H9 (cell line): ENCODE results near the gene TMEM115. TPM values are rescaled to one million over a fixed set of nuclear protein-coding genes. Genes with fewer than 3 reads are reported as not detected.

Source experiments
- DNase-seq: peaks from one replicate; pipeline ENCODE4 v3.0.0-alpha.2; 2017
- H2AFZ ChIP-seq: one replicate; pipeline ENCODE4 v1.6.1; 2013; ENCODE audit warnings: mild to moderate bottlenecking, low read length, control low read depth, moderate library complexity
- H2AK5ac ChIP-seq: 2 replicates; pipeline ENCODE4 v1.6.1; 2013; ENCODE audit warnings: low read length, control low read depth, mixed read lengths; ENCODE audit not compliant: insufficient read length
- H2BK120ac ChIP-seq: one replicate; pipeline ENCODE4 v1.6.1; 2013; ENCODE audit warnings: low read depth, mild to moderate bottlenecking, low read length, control low read depth, inconsistent platforms; ENCODE audit not compliant: poor library complexity, severe bottlenecking
- H2BK12ac ChIP-seq: 2 replicates; pipeline ENCODE4 v1.6.1; 2013; ENCODE audit warnings: low read length, control low read depth, mixed read lengths, low read depth; ENCODE audit not compliant: insufficient read length
- H2BK15ac ChIP-seq: 2 replicates; pipeline ENCODE4 v1.6.1; 2013; ENCODE audit warnings: low read depth, low read length, control low read depth
- H2BK20ac ChIP-seq: one replicate; pipeline ENCODE4 v1.6.1; 2013; ENCODE audit warnings: low read depth, mild to moderate bottlenecking, low read length, control low read depth, inconsistent platforms; ENCODE audit not compliant: poor library complexity, severe bottlenecking
- H2BK5ac ChIP-seq: 2 replicates; pipeline ENCODE4 v1.6.1; 2013; ENCODE audit warnings: low read length, control low read depth, mixed read lengths; ENCODE audit not compliant: insufficient read length
- H3K14ac ChIP-seq: 2 replicates; pipeline ENCODE4 v1.6.1; 2013; ENCODE audit warnings: low read length, control low read depth; ENCODE audit not compliant: insufficient read depth
- H3K18ac ChIP-seq: 2 replicates; pipeline ENCODE4 v1.6.1; 2013; ENCODE audit warnings: low read depth, mild to moderate bottlenecking, mixed read lengths, low read length, control low read depth; ENCODE audit not compliant: insufficient read length
- H3K23ac ChIP-seq: 2 replicates; pipeline ENCODE4 v1.6.1; 2013; ENCODE audit warnings: low read length, control low read depth, mixed read lengths, low read depth; ENCODE audit not compliant: insufficient read length
- H3K23me2 ChIP-seq: 2 replicates; pipeline ENCODE4 v1.6.1; 2013; ENCODE audit warnings: low read depth, mild to moderate bottlenecking, mixed read lengths, low read length, control low read depth; ENCODE audit not compliant: insufficient read length, poor library complexity, severe bottlenecking
- H3K27ac ChIP-seq: 2 replicates; pipeline ENCODE4 v1.5.1; 2013; ENCODE audit warnings: low read length, control low read depth, mixed read lengths, low read depth; ENCODE audit not compliant: insufficient read length
- H3K27me3 ChIP-seq: 2 replicates; pipeline ENCODE4 v1.6.1; 2013; ENCODE audit warnings: low read length, control low read depth, inconsistent platforms; ENCODE audit not compliant: insufficient read depth
- H3K4ac ChIP-seq: 2 replicates; pipeline ENCODE4 v1.6.1; 2013; ENCODE audit warnings: low read depth, mild to moderate bottlenecking, control low read depth, inconsistent platforms, low read length, moderate library complexity
- H3K4me1 ChIP-seq: 2 replicates; pipeline ENCODE4 v1.6.1; 2013; ENCODE audit warnings: low read length, control low read depth, inconsistent platforms; ENCODE audit not compliant: insufficient read depth
- H3K4me2 ChIP-seq: 2 replicates; pipeline ENCODE4 v1.6.1; 2013; ENCODE audit warnings: low read length, control low read depth, mixed read lengths; ENCODE audit not compliant: insufficient read length, insufficient read depth
- H3K56ac ChIP-seq: 2 replicates; pipeline ENCODE4 v1.6.1; 2013; ENCODE audit warnings: low read depth, mild to moderate bottlenecking, mixed read lengths, low read length, control low read depth; ENCODE audit not compliant: insufficient read length
- H3K79me1 ChIP-seq: 2 replicates; pipeline ENCODE4 v1.6.1; 2013; ENCODE audit warnings: low read depth, mild to moderate bottlenecking, moderate library complexity, low read length, control low read depth, inconsistent platforms; ENCODE audit not compliant: insufficient read depth, poor library complexity, severe bottlenecking
- H3K79me2 ChIP-seq: 2 replicates; pipeline ENCODE4 v1.6.1; 2013; ENCODE audit warnings: low read length, control low read depth, inconsistent platforms; ENCODE audit not compliant: insufficient read depth
- H3K9ac ChIP-seq: 2 replicates; pipeline ENCODE4 v1.6.1; 2013; ENCODE audit warnings: low read length, control low read depth, mixed read lengths; ENCODE audit not compliant: insufficient read length; ENCODE audit errors: extremely low read depth
- H3K9me3 ChIP-seq: one replicate; pipeline ENCODE4 v1.6.1; 2013; ENCODE audit warnings: low read depth, low read length, inconsistent platforms; ENCODE audit not compliant: control insufficient read depth
- H3T11ph ChIP-seq: one replicate; pipeline ENCODE4 v1.6.1; 2013; ENCODE audit warnings: mild to moderate bottlenecking, low read length, control low read depth, inconsistent platforms
- H4K20me1 ChIP-seq: one replicate; pipeline ENCODE4 v1.6.1; 2013; ENCODE audit not compliant: control insufficient read depth, insufficient read length, insufficient read depth
- H4K5ac ChIP-seq: 2 replicates; pipeline ENCODE4 v1.6.1; 2013; ENCODE audit warnings: low read depth, mild to moderate bottlenecking, mixed read lengths, low read length, control low read depth; ENCODE audit not compliant: insufficient read length
- H4K8ac ChIP-seq: replicated peaks from 2 replicates; pipeline ENCODE4 v1.6.1; 2013; ENCODE audit warnings: low read length, control low read depth, mixed read lengths, low read depth; ENCODE audit not compliant: insufficient read length
- H4K91ac ChIP-seq: 2 replicates; pipeline ENCODE4 v1.6.1; 2013; ENCODE audit warnings: low read depth, mild to moderate bottlenecking, moderate library complexity, mixed read lengths, low read length, control low read depth; ENCODE audit not compliant: insufficient read length
- H3K27ac Mint-ChIP-seq, 3 experiments: 2 replicates in 2 of 3; 3 replicates in 1 of 3; pipeline ENCODE4 v1.8.0; 2020 to 2021; ENCODE audit warnings: mixed read lengths in 3 of 3, mild to moderate bottlenecking in 1 of 3, moderate library complexity in 1 of 3
- H3K27me3 Mint-ChIP-seq: 2 replicates; pipeline ENCODE4 v1.8.0; 2021; ENCODE audit warnings: low read depth, mild to moderate bottlenecking, moderate library complexity, mixed read lengths
- H3K36me3 Mint-ChIP-seq, 3 experiments: 2 replicates in 2 of 3; 3 replicates in 1 of 3; pipeline ENCODE4 v1.8.0; 2020 to 2021; ENCODE audit warnings: low read depth in 3 of 3, mixed read lengths in 3 of 3; ENCODE audit not compliant: insufficient read depth in 1 of 3
- H3K4me1 Mint-ChIP-seq, 2 experiments: 2 replicates each; pipeline ENCODE4 v1.8.0; 2020; ENCODE audit warnings: mixed read lengths in 2 of 2
- H3K4me3 Mint-ChIP-seq, 2 experiments: 2 replicates in 1 of 2; 3 replicates in 1 of 2; pipeline ENCODE4 v1.8.0; 2020 to 2021; ENCODE audit warnings: mild to moderate bottlenecking in 2 of 2, mixed read lengths in 2 of 2, moderate library complexity in 1 of 2
- H3K9me3 Mint-ChIP-seq, 2 experiments: 2 replicates in 1 of 2; 3 replicates in 1 of 2; pipeline ENCODE4 v1.8.0; 2020; ENCODE audit warnings: mild to moderate bottlenecking in 2 of 2, mixed read lengths in 2 of 2, moderate library complexity in 1 of 2
- WGBS: extraction: QIAGEN DNeasy Blood & Tissue Kit; methylation state at CpG from one replicate; pipeline ENCODE4 v1.1.7; 2013; ENCODE audit warnings: missing lambda C conversion rate, low lambda C conversion rate, mixed read lengths; ENCODE audit not compliant: insufficient read length; ENCODE audit errors: extremely low coverage; 5-methylcytosine and 5-hydroxymethylcytosine counted together
- total RNA-seq: library from RNA; stranded (reverse); gene quantifications from 2 replicates; pipeline ENCODE4 v1.2.1, GENCODE V29; 2021
- TF ChIP-seq, protein P1 (sequence below): fragments of 200-600 bp; sonication (generic); conservative IDR thresholded peaks from 3 replicates; pipeline ENCODE4 v1.8.0; 2021; ENCODE audit warnings: antibody characterized with exemption, mild to moderate bottlenecking

TMEM115 gene
- total RNA-seq, 1 experiment from 2014 or later: 32.3 TPM

DNA sequence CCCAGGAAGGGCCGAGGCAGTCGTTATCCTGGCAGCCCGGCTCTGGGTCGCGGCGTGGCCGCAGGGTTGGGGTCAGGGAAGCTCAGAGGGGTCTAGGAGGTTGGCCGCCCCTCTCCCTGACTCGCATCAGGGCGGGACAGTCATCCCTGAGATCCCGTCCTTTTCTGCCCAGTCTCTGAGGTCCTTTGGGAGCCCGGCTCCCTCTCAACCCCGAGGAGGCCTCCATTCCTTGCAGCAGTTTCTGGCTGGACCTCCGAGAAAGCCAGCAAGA is 37.3 kb downstream of the TMEM115 start:
- Histone ChIP-seq H4K5ac (no peak overlapping the region), H3K79me1 (no peaks in the 10 kb centered on the region), H2BK120ac (no peak overlapping the region), H3K27ac (no peak overlapping the region), H2BK12ac (no peak overlapping the region), H3K9ac (peak overlapping the region; percentile 21), H4K20me1 (no peaks in the 10 kb centered on the region), H3K4me2 (peak overlapping the region; percentile 37), H4K8ac (no peak overlapping the region), H2AFZ (no peak overlapping the region), H3K27me3 (no peaks in the 10 kb centered on the region), H3K23ac (no peak overlapping the region), H4K91ac (no peak overlapping the region), H3K56ac (no peak overlapping the region), H3K9me3 (no peaks in the 10 kb centered on the region), H2BK20ac (no peak overlapping the region), H3K4me1 (peaks cover 6% of the 10 kb centered on the region; the same call in 1 of the 2 replicates), H3K4ac (no peak overlapping the region), H2BK15ac (no peak overlapping the region), H3K14ac (peak overlapping the region; percentile 36; the same call in 1 of the 2 replicates), H3K79me2 (peaks cover 5% of the 10 kb centered on the region; the same call in 1 of the 2 replicates), H3T11ph (no peak overlapping the region), H3K23me2 (peaks cover 15% of the 10 kb centered on the region), H2AK5ac (no peak overlapping the region), H3K18ac (peak overlapping the region; percentile 41), H2BK5ac (no peak overlapping the region)
- peak overlapping the region in 1 of 3 experiments; percentile 95; a peak in 3 of 7 replicates for H3K27ac Mint-ChIP-seq
- no CpG with 5 or more reads among the region's 14 CpGs for WGBS
- TF ChIP-seq, protein P1, sequence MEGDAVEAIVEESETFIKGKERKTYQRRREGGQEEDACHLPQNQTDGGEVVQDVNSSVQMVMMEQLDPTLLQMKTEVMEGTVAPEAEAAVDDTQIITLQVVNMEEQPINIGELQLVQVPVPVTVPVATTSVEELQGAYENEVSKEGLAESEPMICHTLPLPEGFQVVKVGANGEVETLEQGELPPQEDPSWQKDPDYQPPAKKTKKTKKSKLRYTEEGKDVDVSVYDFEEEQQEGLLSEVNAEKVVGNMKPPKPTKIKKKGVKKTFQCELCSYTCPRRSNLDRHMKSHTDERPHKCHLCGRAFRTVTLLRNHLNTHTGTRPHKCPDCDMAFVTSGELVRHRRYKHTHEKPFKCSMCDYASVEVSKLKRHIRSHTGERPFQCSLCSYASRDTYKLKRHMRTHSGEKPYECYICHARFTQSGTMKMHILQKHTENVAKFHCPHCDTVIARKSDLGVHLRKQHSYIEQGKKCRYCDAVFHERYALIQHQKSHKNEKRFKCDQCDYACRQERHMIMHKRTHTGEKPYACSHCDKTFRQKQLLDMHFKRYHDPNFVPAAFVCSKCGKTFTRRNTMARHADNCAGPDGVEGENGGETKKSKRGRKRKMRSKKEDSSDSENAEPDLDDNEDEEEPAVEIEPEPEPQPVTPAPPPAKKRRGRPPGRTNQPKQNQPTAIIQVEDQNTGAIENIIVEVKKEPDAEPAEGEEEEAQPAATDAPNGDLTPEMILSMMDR: no peak; the same call in 2 of the 3 replicates
- no peaks in the 10 kb centered on the region for H3K9me3 Mint-ChIP-seq
- H3K36me3 Mint-ChIP-seq: peaks cover 32 to 53% (median 42%) of the 10 kb centered on the region in 3 experiments
- H3K4me1 Mint-ChIP-seq: peaks cover 23 to 46% of the 10 kb centered on the region in 2 experiments
- no peak for DNase-seq
- H3K27me3 Mint-ChIP-seq: no peaks in the 10 kb centered on the region
- H3K4me3 Mint-ChIP-seq: peak overlapping the region; percentile 85 to 90
